IPS-18c (cell line): ENCODE data around the gene NMS.

ENCODE experiments used
- H3K4me3 ChIP-seq: 2 replicates; pipeline ENCODE4 v1.7.0; 2013; ENCODE audit warnings: low read depth, mild to moderate bottlenecking, low read length, moderate library complexity; ENCODE audit not compliant: insufficient read depth
- H3K9me3 ChIP-seq: one replicate; pipeline ENCODE4 v1.6.1; 2013; ENCODE audit warnings: mild to moderate bottlenecking, low read length, moderate library complexity; ENCODE audit not compliant: control insufficient read depth, insufficient read depth

Gene NMS

GRCh38 chr2:100470898-100471514 lies 724 bp downstream of the NMS start:
- H3K9me3 ChIP-seq, result no peaks in the 10 kb centered on the region
- no peak overlapping the region for H3K4me3 ChIP-seq

GRCh38 chr2:100476606-100477005 lies 6.3 kb downstream of the NMS start:
- Histone ChIP-seq H3K4me3 (no peak overlapping the region), H3K9me3 (no peaks in the 10 kb centered on the region)

- Histone ChIP-seq H3K9me3 (no peaks in the 10 kb centered on the region), H3K4me3 (no peak overlapping the region)
Observed at GRCh38 chr2:100482741-100483140, 12.5 kb downstream of the NMS start.

GRCh38 chr2:100483895-100484294 lies 13.6 kb downstream of the NMS start:
- H3K4me3 ChIP-seq, result no peak overlapping the region
- no peaks in the 10 kb centered on the region for H3K9me3 ChIP-seq

GRCh38 chr2:100484390-100484789 lies 14.1 kb downstream of the NMS start:
- no peak overlapping the region for H3K4me3 ChIP-seq
- no peaks in the 10 kb centered on the region for H3K9me3 ChIP-seq

- H3K4me3 ChIP-seq, result no peak overlapping the region
- no peaks in the 10 kb centered on the region for H3K9me3 ChIP-seq
Observed at GRCh38 chr2:100485396-100485795, 15.1 kb downstream of the NMS start.

- Histone ChIP-seq H3K9me3 (no peaks in the 10 kb centered on the region), H3K4me3 (no peak overlapping the region)
Observed at GRCh38 chr2:100494712-100495111, 24.4 kb downstream of the NMS start.

- Histone ChIP-seq H3K4me3 (no peak overlapping the region), H3K9me3 (no peaks in the 10 kb centered on the region)
Observed at GRCh38 chr2:100502782-100503181, 32.5 kb downstream of the NMS start.

- no peaks in the 10 kb centered on the region for H3K9me3 ChIP-seq
- no peak overlapping the region for H3K4me3 ChIP-seq
Observed at GRCh38 chr2:100504542-100504941, 34.3 kb downstream of the NMS start.

GRCh38 chr2:100509066-100509465 lies 38.8 kb downstream of the NMS start:
- H3K9me3 ChIP-seq, result no peaks in the 10 kb centered on the region
- no peak overlapping the region for H3K4me3 ChIP-seq

- no peaks in the 10 kb centered on the region for H3K9me3 ChIP-seq
- H3K4me3 ChIP-seq, result no peak overlapping the region
Observed at GRCh38 chr2:100513650-100514049, 43.4 kb downstream of the NMS start.

- no peaks in the 10 kb centered on the region for H3K9me3 ChIP-seq
Observed at GRCh38 chr2:100517556-100517955, 47.3 kb downstream of the NMS start.

GRCh38 chr2:100518801-100519200 lies 48.5 kb downstream of the NMS start:
- Histone ChIP-seq H3K4me3 (no peak overlapping the region), H3K9me3 (no peaks in the 10 kb centered on the region)

More at GRCh38 chr2:100517556-100517955, 47.3 kb downstream of the NMS start:
- H3K4me3 ChIP-seq, result no peak overlapping the region

- H3K9me3 ChIP-seq, result no peaks in the 10 kb centered on the region
Observed at GRCh38 chr2:100520224-100520623, 49.9 kb downstream of the NMS start.

GRCh38 chr2:100522430-100522829 lies 52.1 kb downstream of the NMS start:
- H3K4me3 ChIP-seq, result no peak overlapping the region
- no peaks in the 10 kb centered on the region for H3K9me3 ChIP-seq

More at GRCh38 chr2:100520224-100520623, 49.9 kb downstream of the NMS start:
- H3K4me3 ChIP-seq, result no peak overlapping the region

- no peaks in the 10 kb centered on the region for H3K9me3 ChIP-seq
- H3K4me3 ChIP-seq, result no peak overlapping the region
Observed at GRCh38 chr2:100524331-100524730, 54.0 kb downstream of the NMS start.

- H3K9me3 ChIP-seq, result no peaks in the 10 kb centered on the region
- H3K4me3 ChIP-seq, result no peak overlapping the region
Observed at GRCh38 chr2:100526868-100527267, 56.6 kb downstream of the NMS start.

GRCh38 chr2:100527440-100528015 lies 57.2 kb downstream of the NMS start:
- Histone ChIP-seq H3K9me3 (no peaks in the 10 kb centered on the region), H3K4me3 (no peak overlapping the region)

- no peak overlapping the region for H3K4me3 ChIP-seq
- H3K9me3 ChIP-seq, result no peaks in the 10 kb centered on the region
Observed at GRCh38 chr2:100529176-100529575, 58.9 kb downstream of the NMS start.
